WTC11 (cell line): Measurements from ENCODE around the gene SLU7. TPM values are rescaled to one million over a fixed set of nuclear protein-coding genes. Genes with fewer than 3 reads are reported as not detected.

Experiments
- ATAC-seq: fragments of 200-7000 bp; cut with Tn5 transposase; 2 replicates; pipeline ENCODE4 v1.10.0; 2021; ENCODE audit warnings: mild to moderate bottlenecking, moderate library complexity
- CTCF ChIA-PET: fragments of 300-600 bp; sonication (Branson Sonifier 250); formaldehyde crosslinking; loops from one replicate; lab custom pipeline; 2021; ENCODE audit warnings: antibody characterized with exemption; lab: Charles Lee
- POLR2A ChIA-PET: fragments of 350-600 bp; sonication (Branson Sonifier 250); formaldehyde crosslinking; loops from one replicate; lab custom pipeline; 2021; ENCODE audit warnings: antibody characterized with exemption; lab: Charles Lee
- DNase-seq: peaks from one replicate; pipeline ENCODE4 v3.0.0; 2021; ENCODE audit warnings: low spot score
- H3K27ac Mint-ChIP-seq: 2 replicates; pipeline ENCODE4 v1.8.0; 2021; ENCODE audit warnings: mixed read lengths
- H3K27me3 Mint-ChIP-seq: 2 replicates; pipeline ENCODE4 v1.8.0; 2021; ENCODE audit warnings: low read depth, mild to moderate bottlenecking, moderate library complexity, mixed read lengths
- H3K36me3 Mint-ChIP-seq: 2 replicates; pipeline ENCODE4 v1.8.0; 2021; ENCODE audit warnings: mixed read lengths
- H3K4me1 Mint-ChIP-seq: 2 replicates; pipeline ENCODE4 v1.8.0; 2022; ENCODE audit warnings: mixed read lengths
- H3K4me3 Mint-ChIP-seq: 2 replicates; pipeline ENCODE4 v1.8.0; 2021; ENCODE audit warnings: mild to moderate bottlenecking, moderate library complexity, mixed read lengths
- H3K9me3 Mint-ChIP-seq: 2 replicates; pipeline ENCODE4 v1.8.0; 2021; ENCODE audit warnings: mixed read lengths
- ARID4B ChIP-seq: sonication (generic); formaldehyde crosslinking; IDR thresholded peaks from 2 replicates; pipeline ENCODE4 v1.8.0; 2023; ENCODE audit warnings: missing genetic modification reagents, mild to moderate bottlenecking, borderline replicate concordance
- EMX1 ChIP-seq: fragments of 250-450 bp; sonication (Bioruptor Pico); IDR thresholded peaks from 2 replicates; pipeline ENCODE4 v1.8.0; 2021; ENCODE audit warnings: mild to moderate bottlenecking
- FOXJ3 ChIP-seq: sonication (generic); formaldehyde crosslinking; IDR thresholded peaks from 2 replicates; pipeline ENCODE4 v1.9.0; 2021; ENCODE audit warnings: missing genetic modification reagents, mild to moderate bottlenecking, borderline replicate concordance
- HMGA2 ChIP-seq: fragments of 250-450 bp; sonication (Bioruptor Pico); IDR thresholded peaks from 2 replicates; pipeline ENCODE4 v1.4.0; 2021; ENCODE audit warnings: mild to moderate bottlenecking, moderate library complexity
- HMGXB4 ChIP-seq: sonication (generic); formaldehyde crosslinking; IDR thresholded peaks from 2 replicates; pipeline ENCODE4 v1.8.1; 2023; ENCODE audit warnings: mild to moderate bottlenecking, moderate library complexity, missing genetic modification reagents
- MLX ChIP-seq: sonication (generic); formaldehyde crosslinking; IDR thresholded peaks from 2 replicates; pipeline ENCODE4 v1.8.1; 2023; ENCODE audit warnings: mild to moderate bottlenecking, missing genetic modification reagents, moderate library complexity
- NFE2L1 ChIP-seq: sonication (generic); formaldehyde crosslinking; IDR thresholded peaks from 2 replicates; pipeline ENCODE4 v1.8.1; 2023; ENCODE audit warnings: missing genetic modification reagents
- NR1H2 ChIP-seq: sonication (generic); formaldehyde crosslinking; IDR thresholded peaks from 2 replicates; pipeline ENCODE4 v1.9.0; 2021; ENCODE audit warnings: mild to moderate bottlenecking, moderate library complexity, missing genetic modification reagents
- NR3C1 ChIP-seq: sonication (generic); formaldehyde crosslinking; conservative IDR thresholded peaks from 2 replicates; pipeline ENCODE4 v1.8.1; 2023; ENCODE audit warnings: low read depth, mild to moderate bottlenecking, missing genetic modification reagents
- ZNF317 ChIP-seq: sonication (generic); formaldehyde crosslinking; IDR thresholded peaks from 2 replicates; pipeline ENCODE4 v1.8.1; 2023; ENCODE audit warnings: low read depth, mild to moderate bottlenecking, moderate library complexity, missing genetic modification reagents, borderline replicate concordance
- ZNF532 ChIP-seq: fragments of 250-450 bp; sonication (Bioruptor Pico); IDR thresholded peaks from 2 replicates; pipeline ENCODE4 v1.9.0; 2021; ENCODE audit warnings: mild to moderate bottlenecking, borderline replicate concordance
- total RNA-seq: library from RNA; stranded (reverse); gene quantifications from 3 replicates; pipeline ENCODE4 v1.2.3, GENCODE V29; 2021
- TF ChIP-seq, protein P1 (sequence below): sonication (generic); formaldehyde crosslinking; conservative IDR thresholded peaks from 2 replicates; pipeline ENCODE4 v1.8.1; 2023; ENCODE audit warnings: mild to moderate bottlenecking, low read depth, missing genetic modification reagents, moderate library complexity
- TF ChIP-seq, protein P2 (sequence below): sonication (generic); formaldehyde crosslinking; IDR thresholded peaks from 2 replicates; pipeline ENCODE4 v1.8.1; 2022; ENCODE audit warnings: missing genetic modification reagents, borderline replicate concordance
- TF ChIP-seq, protein P3 (sequence below): sonication (generic); formaldehyde crosslinking; conservative IDR thresholded peaks from 2 replicates; pipeline ENCODE4 v1.8.1; 2022; ENCODE audit warnings: mild to moderate bottlenecking, missing genetic modification reagents

Gene SLU7
- total RNA-seq, 1 experiment from 2014 or later = 32.5 TPM

DNA sequence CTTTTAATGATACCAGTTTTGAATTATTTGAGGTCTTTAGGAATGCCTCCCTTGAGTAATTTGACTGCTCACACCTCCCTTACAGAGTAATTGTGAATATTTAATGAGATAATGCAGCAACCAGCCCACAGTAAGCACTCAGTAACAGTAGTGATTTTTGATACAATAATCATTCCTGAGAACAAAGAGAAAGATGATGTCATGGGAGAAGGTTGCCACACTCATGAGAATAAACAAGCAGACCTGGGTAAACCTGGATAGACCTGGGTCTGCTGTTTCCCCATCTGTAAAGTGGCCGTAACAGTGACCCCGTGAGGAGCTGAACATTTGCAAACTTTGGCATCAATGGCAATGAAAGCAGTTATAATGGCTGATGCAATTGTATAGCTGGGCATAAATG, 52.7 kb downstream of the SLU7 start:
- DNase-seq (no peak), ATAC-seq (no peak)
- H3K4me3 Mint-ChIP-seq = no peak overlapping the region
- CTCF ChIA-PET = no interaction called here
- peaks cover 34% of the 10 kb centered on the region for H3K27me3 Mint-ChIP-seq
- no peak overlapping the region for H3K27ac Mint-ChIP-seq
- peaks cover 14% of the 10 kb centered on the region for H3K4me1 Mint-ChIP-seq
- POLR2A ChIA-PET = no interaction called here
- TF ChIP-seq MLX (CRISPR knock-in tag) = no peak
- TF ChIP-seq NR1H2 (CRISPR knock-in tag) = no peak
- TF ChIP-seq EMX1 (CRISPR knock-in tag) = no peak
- TF ChIP-seq, protein P1, sequence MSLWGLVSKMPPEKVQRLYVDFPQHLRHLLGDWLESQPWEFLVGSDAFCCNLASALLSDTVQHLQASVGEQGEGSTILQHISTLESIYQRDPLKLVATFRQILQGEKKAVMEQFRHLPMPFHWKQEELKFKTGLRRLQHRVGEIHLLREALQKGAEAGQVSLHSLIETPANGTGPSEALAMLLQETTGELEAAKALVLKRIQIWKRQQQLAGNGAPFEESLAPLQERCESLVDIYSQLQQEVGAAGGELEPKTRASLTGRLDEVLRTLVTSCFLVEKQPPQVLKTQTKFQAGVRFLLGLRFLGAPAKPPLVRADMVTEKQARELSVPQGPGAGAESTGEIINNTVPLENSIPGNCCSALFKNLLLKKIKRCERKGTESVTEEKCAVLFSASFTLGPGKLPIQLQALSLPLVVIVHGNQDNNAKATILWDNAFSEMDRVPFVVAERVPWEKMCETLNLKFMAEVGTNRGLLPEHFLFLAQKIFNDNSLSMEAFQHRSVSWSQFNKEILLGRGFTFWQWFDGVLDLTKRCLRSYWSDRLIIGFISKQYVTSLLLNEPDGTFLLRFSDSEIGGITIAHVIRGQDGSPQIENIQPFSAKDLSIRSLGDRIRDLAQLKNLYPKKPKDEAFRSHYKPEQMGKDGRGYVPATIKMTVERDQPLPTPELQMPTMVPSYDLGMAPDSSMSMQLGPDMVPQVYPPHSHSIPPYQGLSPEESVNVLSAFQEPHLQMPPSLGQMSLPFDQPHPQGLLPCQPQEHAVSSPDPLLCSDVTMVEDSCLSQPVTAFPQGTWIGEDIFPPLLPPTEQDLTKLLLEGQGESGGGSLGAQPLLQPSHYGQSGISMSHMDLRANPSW = no peak
- no peak for TF ChIP-seq HMGA2 (CRISPR knock-in tag)
- no peak for TF ChIP-seq HMGXB4 (CRISPR knock-in tag)
- TF ChIP-seq, protein P2, sequence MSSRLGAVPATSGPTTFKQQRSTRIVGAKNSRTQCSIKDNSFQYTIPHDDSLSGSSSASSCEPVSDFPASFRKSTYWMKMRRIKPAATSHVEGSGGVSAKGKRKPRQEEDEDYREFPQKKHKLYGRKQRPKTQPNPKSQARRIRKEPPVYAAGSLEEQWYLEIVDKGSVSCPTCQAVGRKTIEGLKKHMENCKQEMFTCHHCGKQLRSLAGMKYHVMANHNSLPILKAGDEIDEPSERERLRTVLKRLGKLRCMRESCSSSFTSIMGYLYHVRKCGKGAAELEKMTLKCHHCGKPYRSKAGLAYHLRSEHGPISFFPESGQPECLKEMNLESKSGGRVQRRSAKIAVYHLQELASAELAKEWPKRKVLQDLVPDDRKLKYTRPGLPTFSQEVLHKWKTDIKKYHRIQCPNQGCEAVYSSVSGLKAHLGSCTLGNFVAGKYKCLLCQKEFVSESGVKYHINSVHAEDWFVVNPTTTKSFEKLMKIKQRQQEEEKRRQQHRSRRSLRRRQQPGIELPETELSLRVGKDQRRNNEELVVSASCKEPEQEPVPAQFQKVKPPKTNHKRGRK = no peak
- no peak for TF ChIP-seq NFE2L1 (CRISPR knock-in tag)
- no peak for TF ChIP-seq ARID4B
- no peak for TF ChIP-seq NR3C1 (CRISPR knock-in tag)
- TF ChIP-seq ZNF532 = no peak
- TF ChIP-seq, protein P3, sequence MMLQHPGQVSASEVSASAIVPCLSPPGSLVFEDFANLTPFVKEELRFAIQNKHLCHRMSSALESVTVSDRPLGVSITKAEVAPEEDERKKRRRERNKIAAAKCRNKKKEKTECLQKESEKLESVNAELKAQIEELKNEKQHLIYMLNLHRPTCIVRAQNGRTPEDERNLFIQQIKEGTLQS = no peak
- no peak for TF ChIP-seq ZNF317 (CRISPR knock-in tag)
- TF ChIP-seq FOXJ3 (CRISPR knock-in tag) = no peak
- H3K36me3 Mint-ChIP-seq = no peaks in the 10 kb centered on the region
- H3K9me3 Mint-ChIP-seq = no peaks in the 10 kb centered on the region
